Caki2 (cell line): ENCODE results near the gene FGD2. TPM values are rescaled to one million over a fixed set of nuclear protein-coding genes. Genes with fewer than 3 reads are reported as not detected.
A peak's percentile ranks its signal among the peaks of the same experiment; 100 is the strongest.
"Not testable (repeated sequence)": the region's sequence is repeated elsewhere in the genome, so short reads cannot be mapped to it uniquely, and the experiment has no call there.

Experiments used
- DNase-seq: peaks from one replicate; pipeline ENCODE4 v3.0.0-alpha.2; 2015; ENCODE audit warnings: low read depth
- in situ Hi-C: cut with HindIII; loops from 2 replicates; pipeline ENCODE4 v1.10.0; 2016; ENCODE audit warnings: low sequenced_read_pairs, low pct_unique_long_range_greater_than_20kb, mixed read lengths
- total RNA-seq: library from RNA; depleted of rRNA; stranded (reverse); fragments of >200 nt; shearing (Covaris generic); gene quantifications from 2 replicates; pipeline ENCODE4 v1.2.3, GENCODE V29; 2014; ENCODE audit warnings: low replicate concordance

The FGD2 gene
- total RNA-seq, 1 experiment from 2014 or later = not detected

DNA sequence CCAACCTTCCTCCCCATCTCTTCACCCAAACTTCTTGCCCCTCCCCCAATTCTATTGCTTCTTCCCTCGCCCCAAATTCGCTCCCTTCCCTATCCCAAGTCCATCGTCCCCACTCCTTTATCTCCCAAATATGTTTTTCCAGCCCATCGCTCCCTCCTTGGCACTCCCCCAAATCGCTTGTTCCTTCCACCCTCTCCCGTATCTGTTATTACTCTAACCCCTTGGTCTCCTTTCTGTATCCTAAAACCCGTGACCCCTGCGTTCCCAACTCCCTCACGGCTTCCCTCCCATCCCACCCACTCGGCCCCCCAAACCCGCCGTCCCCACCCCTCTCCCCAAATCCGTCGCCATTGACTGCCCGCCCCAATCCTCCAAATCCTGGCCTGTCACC lies 20.0 kb upstream of the FGD2 start:
- in situ Hi-C loops = no loop called here

DNA sequence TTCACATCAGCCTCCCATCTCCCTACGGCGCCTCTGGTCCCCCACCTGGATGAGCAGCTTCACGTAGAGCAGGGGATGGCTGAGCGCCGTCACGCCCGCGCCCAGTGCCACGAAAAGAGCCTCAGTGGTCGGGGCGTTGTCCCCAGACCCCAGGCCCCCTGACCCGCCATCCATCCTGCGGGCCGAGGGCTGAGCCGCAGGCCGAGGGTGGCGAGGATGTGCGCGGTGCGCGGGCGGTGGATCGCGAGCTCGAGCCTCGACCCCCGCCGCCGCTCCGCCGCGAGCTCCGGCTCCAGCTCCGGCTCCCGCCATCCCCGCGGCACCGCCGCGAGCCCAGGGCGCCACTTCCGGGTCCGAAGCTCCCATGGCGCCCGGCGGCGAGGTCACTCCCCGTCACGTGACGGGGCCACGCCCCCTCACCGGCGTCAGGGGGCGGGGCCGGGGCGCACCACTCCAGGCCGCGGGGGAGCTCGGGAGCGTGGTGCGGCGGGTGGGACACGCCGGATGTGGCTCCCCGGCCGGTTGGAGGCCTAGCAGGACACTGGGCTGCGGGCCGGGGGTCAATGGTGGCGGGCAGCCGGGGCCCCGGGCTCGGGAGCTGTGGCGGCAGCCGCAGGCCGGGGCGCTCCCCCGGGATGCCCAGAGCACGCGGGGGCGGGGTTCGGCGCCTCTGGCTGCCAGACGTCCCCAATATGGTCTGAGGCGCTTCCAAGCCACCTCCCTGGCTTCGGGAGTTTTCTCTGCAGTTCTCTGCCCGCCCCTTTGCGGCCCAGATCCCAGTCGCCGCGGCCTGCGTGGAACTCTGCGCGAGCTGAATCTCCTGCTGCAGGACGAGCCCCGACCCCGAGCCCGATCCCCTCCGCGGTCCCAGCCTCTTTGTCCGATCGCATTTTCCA lies 19.4 kb upstream of the FGD2 start, which contains the start of gene MTCH1:
Gene MTCH1, minus strand, starts transcription at position 389 of the 896 bp plus-strand sequence. Its CDS starts 23 bp downstream, at position 366.
- DNase-seq = peak; percentile 87
- in situ Hi-C loops = no loop called here

More for the DNA sequence above, 20.0 kb upstream of the FGD2 start:
- DNase-seq = no peak

DNA sequence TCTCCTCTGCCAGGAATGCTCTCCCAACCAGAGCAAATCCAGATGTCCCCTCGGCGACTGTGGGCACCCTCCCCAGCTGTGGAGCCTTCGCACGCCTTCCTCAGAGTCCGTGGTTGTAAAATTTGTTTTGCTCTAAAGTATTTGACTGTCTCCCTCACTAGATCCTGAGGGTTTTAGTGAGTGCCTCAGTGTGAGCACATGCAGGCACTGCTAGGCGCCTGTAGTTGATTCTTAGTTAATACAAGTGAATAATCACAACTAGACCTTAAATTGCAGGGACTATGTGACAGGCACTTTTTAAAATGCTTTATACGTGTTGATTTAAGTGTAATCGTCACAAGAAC lies 18.8 kb upstream of the FGD2 start:
- in situ Hi-C loops = no loop called here
- no peak for DNase-seq

DNA sequence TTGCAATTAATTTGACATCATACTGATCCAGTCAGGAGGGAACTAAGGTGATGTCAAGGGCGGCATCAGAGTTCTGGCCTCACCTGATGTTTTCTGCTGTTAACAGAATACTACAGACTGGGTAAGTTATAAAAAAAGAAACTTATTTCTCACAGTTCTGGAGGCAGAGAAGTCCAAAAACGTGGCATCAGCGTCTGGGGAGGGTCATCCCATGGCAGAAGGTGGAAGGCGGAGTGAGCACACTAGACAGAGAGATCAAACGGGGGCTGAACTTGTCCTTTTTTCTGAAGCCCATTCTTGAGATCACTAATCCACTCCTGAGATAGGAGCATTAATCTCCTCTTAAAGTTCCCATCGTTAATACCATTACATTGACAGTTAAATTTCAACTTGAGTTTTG lies 16.2 kb upstream of the FGD2 start:
- in situ Hi-C loops = no loop called here
- no peak for DNase-seq

DNA sequence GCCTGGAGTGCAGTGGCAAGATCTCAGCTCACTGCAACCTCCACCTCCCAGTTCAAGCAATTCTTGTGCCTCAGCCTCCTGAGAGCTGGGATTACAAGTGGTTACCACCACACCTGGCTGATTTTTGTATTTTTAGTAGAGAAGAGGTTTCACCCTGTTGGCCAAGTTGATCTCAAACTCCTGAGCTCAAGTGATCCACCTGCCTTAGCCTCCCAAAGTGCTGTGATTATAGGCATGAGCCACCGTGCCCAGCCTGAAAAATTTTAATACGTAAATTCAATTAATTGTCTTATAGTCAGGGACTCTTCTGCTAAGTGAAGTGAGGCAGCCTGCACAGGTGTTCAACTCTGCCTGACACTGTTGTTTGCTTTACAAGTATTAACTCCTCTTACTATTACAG lies 15.1 kb upstream of the FGD2 start:
- in situ Hi-C loops, DNase-seq: not testable (repeated sequence)

DNA sequence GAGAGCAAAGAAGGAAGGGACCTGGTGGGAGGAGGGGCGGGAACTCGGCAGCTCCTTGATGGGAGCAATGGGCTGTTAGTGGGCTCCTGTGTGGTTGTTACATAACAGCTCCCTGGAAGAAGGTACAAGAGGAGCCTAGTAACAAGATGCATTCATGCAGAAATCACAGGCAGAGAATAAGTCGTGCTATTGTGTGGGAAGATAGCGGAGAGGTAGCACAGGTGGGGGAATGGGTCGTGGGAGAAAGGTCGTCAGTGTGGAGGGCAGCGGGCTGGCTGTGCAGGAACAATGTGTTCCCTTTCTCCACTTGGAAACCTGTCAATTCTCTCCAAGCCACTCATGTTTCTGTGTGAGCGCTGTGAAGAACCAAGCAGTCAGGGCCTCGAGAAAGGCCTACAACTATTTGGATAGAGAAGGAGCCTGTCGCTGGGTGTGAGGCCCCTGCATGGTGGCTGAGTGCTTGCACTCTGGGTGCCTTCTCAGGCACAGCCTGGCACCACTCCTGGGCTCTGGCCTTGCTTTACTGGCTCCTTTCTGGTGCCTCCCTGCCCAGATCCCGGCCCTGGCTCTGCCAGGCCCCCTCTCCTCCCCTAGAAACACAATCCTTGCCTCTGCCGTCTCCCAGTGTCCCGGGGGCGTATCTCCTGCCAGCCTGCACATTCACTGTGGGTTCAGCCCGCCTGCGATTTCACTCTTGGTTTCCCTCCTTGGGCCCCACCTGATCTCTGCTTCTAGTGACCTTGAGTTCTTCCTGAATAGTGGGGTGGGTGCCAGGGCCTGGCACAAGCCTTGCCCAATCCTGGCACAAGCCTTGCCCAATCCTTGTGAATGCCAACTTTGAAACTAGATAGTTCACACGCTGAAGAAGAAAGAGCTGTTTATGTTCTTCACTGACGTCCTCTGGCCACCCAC lies 7.4 kb upstream of the FGD2 start:
- DNase-seq = no peak
- in situ Hi-C loops = no loop called here

DNA sequence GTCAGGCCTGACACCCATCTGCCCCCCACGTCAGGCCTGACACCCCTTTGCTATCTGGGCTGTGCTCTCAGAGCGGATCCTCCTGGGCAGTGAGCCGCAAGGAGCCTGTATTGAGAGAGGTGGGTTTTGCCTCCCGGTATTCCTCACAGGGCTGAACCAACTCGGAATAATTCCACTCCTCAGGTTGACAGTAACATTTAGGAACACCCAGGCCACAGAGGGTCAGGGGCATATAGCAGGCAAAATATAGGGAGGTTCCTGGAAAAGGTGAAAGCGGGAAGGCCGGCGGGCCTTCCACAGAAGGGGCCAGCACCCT lies 6.8 kb upstream of the FGD2 start:
- no peak for DNase-seq
- in situ Hi-C loops = no loop called here

DNA sequence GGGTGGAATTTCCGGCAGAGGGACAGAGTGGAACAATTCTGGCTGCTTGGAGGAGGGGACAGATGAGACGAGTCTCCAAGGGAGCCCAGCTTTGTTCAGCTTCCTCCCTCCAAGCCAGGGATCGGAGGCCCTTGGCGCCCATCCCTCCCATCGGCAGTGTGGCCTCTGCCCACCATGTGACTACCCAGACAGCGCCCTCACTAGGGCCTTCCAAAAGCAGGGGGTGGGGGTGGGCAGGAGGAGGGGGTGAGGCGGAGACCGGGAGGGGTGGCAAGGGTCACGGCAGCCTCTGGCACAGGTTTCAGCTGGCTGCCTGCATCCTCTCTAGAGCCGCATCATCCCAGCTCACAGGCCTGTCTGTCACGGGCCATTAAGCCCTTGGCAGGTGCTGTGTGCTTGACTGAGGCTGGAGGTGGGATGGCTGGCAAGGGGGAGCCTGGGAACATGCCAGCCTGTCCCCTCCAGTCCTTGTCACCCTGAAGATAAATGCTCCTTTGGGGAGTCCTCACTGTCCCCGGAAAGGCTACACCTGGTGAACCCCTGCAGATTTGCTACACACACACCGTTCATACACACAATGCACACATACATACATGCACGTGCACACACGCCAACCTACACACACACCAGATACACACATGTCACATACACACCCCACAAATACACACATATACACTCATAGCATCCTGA lies 6.2 kb upstream of the FGD2 start:
- in situ Hi-C loops = no loop called here
- DNase-seq = peak; percentile 44

DNA sequence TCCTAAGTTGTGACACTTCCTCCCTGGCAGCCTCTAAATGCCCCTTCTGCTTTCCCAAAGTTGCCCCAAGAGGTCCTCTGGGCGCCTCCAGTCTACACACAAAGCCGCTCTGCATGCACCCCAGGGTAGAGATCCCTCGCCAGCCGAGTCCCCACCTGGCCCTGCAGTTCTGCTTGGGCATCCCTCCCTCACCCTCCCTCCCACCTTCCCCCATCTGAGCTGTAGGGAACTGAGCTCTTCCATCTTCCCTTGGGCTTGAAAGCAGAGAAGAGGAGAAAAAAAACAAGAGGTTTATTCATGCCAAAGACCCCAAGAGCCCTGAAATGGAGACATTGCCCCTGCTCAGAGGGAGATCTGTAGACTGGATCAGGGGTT lies 5.7 kb upstream of the FGD2 start:
- in situ Hi-C loops = no loop called here
- no peak for DNase-seq

DNA sequence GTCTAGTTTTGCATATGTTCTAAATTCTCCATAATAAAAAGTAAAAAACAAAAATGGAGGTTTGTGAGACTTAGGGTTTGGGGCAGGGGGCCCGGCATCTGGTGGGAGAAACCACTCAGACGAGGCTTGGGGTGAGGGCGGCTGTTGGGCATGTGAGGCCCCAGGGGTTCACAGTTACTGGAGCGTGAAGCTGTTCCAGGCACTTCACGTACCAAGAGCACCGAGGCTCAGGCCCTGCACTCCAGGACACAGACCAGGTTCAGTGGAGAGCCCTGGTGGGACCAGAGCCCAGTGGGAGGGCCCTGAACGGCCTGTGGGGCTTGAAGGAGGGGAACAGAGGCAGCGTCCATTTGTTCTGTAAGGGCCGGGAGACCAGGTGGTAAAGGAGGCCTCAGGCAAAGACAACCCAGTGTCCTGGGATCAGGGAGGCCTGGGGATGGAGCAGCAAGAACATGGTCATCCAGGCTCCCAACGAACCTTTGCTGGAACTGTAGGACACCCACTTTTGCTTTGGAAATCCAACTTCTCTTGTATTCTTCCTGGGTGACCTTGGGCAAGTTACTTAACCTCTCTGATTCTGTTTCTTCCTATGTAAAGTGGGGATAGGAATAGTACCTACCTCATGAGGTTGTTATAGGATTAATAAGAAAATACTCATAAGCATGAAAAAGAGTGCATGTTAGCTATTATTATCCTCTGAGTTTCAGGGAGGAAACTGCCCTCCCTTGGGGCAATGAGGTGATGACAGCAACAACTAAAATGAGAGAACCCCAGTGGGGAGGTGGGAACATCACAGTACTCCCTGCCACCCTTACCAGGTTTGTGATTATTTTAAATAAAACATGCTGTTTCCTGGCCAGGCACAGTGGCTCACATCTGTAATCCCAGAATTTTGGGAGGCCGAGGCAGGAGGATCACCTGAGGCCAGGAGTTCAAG lies 1.1 kb upstream of the FGD2 start:
- in situ Hi-C loops = no loop called here
- DNase-seq = no peak

DNA sequence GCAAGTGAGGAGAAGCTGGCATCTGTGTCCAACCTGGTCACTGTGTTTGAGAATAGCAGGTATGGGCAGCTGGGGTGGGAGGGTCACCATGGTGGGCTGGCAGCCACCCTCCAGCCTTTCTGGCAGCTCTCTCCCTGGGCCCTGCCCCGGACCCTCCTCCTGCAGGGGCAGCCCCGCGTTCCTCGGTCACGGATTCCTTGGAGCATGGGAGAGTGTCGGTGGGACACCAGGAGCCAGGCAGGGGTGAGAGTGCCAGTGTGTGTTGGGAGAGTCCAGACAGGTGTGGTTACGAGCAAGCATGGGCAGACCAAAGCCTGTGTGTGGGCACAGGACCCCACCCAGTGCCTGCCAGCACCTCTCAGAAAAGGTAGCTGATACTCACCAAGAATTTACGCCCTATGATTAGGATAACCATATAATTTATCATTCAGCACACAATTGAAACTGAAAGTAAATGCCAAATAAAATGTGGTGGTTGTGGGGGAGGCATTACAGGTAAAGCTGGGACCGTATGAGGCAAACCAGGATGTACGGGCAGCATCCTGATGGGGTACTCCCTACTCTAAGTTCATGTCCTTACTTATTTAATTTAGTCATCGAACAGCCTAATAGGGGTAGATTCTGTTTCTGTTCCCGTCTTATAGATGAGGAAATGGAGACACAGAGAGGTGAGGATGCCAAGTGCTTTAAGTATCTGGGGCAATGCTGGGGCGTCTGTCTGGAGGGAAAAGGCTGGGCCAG lies 542 bp downstream of the FGD2 start:
- in situ Hi-C loops = no loop called here
- no peak for DNase-seq

DNA sequence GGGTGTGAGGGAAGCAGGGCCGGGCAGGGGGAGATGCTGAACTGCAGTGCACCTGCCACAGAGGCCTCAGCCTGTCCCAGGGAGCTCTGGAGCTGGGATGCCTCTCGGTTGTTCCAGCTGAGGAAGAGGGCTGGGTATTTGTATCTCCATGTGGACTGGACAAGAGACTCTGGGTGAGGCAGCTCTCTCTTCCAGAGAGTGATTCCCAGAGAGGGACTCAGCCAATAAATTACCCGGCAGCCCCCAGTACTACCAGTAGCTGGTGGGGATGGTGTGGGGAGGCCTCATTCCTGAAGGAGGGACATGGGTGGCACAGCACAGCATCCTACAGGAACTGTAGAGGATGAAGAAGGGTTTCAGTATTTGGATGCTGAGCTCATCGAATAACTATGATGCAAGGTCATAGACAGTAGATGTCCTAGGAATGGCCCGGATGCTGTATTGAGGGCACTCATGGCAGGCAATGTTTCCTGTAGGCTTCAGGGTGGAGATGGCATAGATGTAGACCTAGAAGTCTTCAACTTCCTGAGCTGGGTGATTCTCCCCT lies 1.4 kb downstream of the FGD2 start:
- in situ Hi-C loops = no loop called here
- no peak for DNase-seq

DNA sequence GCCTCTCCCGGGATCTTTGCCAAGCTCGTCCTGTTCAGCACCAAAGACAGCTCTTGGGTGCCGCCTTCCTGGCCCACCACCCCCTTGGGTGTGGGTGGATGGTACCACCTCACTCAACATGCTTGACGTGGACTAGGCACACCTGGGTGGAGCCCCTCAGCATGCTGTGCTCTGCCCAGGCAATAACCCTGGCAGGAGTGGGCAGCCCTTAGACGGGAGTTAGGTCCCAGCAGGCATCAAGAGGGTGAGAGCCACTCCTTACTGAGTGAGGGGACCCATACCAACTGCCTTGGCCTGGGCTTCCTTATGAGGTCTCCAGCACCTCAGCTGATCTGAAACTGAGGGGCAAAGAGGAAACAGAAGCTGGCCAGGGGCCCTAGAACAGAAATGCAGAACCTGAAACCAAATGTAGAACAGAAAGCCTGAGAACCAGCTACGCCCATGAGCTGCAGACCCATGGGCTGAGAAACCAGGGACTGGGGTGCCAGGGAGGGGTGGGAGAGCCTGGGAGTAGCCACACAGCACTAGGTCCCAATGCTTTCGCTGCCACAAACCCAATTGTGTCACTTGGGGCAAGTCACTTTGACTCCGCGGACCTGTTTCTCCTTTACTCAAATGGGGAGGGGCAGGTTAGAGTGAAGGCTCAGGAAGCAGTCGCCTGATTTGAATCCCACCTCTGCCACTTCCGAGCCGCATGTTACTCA lies 2.0 kb downstream of the FGD2 start:
- in situ Hi-C loops = no loop called here
- DNase-seq = no peak

DNA sequence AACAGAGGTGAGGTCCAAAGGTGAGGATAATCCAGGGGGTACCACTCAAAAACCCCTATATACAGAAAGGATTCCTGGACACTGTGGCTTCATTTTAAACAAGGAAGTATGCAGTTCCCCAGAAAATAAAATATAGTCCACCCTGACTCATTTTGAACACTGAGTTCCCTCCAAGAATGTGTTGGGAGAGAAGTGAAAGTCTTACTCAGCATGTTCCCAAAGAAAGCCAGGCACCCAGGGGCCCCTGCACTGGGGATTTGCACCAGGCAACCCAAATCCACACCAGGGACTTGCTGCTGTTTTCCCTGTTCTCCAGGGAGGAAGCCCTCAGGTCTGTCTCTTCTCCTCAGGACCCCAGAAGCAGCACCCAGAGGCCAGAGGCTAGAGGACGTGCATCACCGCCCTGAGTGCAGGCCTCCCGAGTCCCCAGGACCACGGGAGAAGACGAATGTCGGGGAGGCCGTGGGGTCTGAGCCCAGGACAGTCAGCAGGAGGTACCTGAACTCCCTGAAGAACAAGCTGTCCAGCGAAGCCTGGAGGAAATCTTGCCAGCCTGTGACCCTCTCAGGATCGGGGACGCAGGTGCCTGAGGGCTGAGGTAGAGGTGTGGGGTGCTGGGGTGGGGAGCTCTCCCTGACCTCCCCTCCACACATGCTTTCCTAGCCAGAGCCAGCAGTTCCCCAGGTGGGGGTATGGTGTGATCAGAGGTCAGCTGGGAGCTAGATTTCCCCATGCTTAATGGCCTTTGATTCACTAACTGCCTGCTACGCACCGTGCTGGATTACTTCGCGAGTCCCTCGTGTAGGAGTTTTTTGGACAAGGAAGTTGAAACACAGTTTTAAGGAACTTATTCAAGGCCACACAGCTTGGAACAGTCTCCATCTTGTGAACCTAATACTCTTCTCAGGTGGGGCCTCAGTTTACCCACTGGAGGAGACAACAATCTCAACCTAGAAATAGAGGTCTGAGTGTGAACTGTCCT lies 3.3 kb downstream of the FGD2 start:
- DNase-seq = no peak
- in situ Hi-C loops = no loop called here

DNA sequence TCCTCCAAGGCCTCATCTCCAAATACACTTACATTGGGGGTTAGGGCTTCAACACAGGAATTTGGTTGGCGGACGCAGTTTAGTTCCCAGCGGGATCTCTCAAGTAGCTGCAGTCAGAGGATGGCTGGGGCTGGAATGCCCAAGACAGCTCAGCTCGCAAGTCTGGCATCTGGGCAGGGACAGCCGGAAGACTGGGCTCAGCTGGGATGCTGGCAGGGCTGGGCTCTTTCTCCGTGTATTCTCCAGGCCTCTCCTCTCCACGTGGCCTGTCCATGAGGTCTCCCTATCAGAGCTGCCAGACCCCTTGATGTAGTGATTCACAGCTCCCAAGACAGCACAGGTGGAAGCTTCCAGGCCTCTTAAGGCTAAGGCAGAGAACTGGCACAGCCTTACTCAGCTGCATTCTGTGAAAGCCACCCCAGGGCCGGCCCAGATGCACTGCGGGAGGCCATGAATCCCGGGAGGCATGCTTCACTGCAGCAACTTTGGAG lies 5.0 kb downstream of the FGD2 start:
- no peak for DNase-seq
- in situ Hi-C loops = no loop called here
